CD4-positive, alpha-beta T cell treated with Interleukin-17A for 1 hour (primary cell): Measurements from ENCODE around the gene ZXDC.

Source experiments
- DNase-seq: peaks from one replicate; pipeline ENCODE4 v3.0.0-alpha.2; 2020

ZXDC gene

DNA sequence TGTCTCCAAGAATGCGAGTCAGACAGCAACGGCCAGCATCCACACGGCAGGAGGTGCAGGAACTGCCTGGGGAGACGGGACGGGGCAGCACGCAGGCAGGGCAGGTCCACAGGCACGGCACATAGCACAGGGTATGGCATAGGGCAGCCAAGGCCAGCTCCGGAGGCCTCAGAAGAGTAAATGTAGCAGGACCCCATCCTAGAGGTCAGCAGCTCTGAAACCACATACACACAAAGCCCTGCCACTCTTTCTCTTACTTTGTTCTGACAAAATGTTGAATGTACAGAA, 26.9 kb downstream of the ZXDC start:
- DNase-seq = no peak

DNA sequence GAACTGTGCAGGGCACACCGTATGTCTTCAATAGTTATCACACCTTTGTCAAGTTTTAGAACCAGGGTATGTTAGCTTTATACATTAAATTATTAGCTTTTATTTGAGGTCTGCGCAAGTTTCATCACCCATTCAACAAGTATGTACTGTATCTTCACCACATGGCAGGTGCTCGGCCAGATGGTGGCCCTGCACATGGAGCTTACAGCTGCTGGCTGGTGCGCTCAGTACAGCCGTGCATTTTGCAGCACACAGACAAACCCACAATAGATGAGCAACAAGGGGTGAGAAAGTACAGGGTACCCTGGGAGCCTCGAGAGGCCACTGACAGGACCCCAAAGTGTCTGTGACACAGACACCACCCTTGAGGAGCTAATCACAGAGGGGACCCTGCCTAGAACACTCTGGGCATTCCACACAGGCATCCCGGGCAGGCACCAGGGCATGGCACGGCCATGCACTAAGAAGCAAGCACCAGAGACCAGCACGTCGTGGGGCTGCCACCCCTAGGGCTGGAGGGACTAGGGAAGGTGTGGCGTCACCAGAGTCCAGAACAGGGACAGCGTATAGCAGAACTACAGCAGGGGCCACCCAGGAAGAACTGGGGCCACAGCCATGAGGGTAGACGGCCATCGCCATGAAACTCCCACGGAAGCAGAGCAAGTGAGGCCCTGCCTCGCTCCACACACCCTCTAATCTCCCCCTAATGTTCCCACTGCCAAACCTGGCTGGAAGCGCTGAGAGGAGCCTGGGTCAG, 27.4 kb downstream of the ZXDC start:
- DNase-seq = no peak

DNA sequence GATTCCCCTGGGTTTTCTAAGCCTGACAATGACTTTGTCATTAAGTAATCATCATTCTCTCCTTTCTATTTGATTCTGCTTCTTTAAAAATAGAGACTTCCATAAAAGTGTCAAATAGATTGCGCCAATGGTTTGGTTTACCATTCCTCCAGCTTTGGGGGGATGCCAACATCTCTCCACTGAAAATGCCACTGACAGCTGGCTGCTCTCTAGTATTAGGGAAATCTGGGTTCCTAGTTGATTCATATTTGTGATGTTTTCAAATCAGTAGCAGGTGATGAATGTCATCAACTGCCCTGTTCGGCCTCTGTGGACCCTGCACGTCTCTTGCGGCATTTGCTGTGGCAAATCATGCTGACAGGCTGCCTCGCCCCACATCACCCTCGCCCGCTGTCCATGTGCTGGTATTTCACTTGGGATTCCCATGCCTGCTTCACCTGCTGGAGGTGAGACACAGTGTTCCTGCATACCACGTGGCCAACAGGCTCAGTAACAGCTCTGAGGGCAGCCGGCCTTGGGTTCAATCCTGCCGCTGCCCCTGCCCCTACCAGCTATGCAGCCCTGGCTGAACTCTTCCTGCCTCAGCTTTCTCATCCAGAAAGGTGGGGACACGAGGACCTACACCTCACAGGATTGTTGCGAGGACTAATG, 28.1 kb downstream of the ZXDC start:
- no peak for DNase-seq

DNA sequence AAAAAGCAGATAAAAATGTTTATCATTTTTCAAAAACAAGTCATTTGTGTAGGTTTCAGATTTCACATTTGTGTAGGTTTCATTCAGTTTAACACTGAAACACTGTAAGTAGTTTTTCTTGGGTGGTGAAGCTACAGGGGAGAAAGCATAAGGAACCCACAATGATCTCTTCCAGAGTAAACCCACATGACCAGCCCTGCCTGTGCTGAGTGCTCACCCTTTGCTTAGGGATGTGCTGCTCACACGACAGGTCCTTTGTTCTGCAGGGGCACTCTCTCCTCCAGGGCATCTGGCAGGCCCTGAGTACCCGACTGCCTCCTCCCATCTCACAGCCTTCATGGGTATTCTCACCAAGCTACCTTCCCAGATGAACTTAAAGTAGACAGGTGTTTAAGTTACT, 28.9 kb downstream of the ZXDC start:
- no peak for DNase-seq

DNA sequence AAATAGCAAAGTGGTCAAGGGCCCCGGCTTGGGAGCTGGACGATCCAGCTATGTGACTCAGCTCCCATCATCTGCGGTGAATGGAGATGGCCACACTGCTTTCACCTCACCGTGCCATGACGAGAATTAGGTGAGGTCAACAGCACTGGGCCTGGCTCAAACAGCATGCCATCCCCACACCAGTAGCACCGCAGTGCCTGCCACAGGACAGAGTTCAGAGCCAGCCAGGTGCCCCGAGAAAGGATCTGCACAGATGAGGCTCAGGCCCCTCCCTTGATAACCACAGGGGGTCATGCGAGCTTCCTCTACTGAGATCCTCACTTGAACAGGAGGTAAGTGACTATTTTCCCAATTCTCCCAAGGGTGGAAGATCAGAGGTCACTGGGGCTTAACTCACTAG, 29.4 kb downstream of the ZXDC start:
- no peak for DNase-seq

DNA sequence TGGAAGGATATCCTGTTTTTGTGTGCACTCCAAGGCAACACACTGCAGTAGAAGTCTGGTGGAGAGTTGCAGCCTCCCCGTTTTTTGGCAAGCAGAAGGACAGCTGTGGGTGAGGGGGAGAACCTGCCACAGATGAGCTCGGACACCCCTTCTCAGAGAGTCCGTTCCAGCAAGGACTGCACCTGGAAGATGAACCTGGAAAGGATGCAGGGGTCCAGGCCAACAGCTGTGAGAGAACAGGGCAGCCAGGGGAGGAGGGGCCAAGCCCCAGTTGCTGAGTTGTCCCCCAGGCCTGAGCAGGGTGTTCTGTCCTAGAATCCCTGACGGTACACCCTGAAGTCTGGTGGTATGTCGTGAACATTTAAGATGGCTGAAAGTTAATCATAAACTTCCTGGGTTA, 30.2 kb downstream of the ZXDC start:
- DNase-seq = no peak

DNA sequence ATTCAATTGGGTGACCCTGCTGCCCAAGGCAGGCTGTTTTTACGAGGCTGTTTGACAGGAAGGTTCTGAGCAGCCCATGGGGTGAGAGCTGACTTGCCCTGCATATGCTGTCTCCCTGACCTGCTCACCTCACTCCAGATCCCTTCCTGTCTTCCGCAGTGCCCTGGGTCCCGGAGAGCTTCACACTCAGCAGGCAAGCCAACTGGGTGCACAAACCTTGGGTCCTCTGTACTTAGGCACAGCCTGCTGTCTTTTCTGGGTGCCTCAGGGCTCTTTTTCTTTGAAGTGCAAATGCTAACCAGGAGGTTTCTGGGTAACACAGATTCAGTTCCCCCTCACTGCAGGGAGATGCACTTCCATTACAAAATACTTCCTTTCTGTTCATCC, 32.8 kb downstream of the ZXDC start:
- no peak for DNase-seq

DNA sequence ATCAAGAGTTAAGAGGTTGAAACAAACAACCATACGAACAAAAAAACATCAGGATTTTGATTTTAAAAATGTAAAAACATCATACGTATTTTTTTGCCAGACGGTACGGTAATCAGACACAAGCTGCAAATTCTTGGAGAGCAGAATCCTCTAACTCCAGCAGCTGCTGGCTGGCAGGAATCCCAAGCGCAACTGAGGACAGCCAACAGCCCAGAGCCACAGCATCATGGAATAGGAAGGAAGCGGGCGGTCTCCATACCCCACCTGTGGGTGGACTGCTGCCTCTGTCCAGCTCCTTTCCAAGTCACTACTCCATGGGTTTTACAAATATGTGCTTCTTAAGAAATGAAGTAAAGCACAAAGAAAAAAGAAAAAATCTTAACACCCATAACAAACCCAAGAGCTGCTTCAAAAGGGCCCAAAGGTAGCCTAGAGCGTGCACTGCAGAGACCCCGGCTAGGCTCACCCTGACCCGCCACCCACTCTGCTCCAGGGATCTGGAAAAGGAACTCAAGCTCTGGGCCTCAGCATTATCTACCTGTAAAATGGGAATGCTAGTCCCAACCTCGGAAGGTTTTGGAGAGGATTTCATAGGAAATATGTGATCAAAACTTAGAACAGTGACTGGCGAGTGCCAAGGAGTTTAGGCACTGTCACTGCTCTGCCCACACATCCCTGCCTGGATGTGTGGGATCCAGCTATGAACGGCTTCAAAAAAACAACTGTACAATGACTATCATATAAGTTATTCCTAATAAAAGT, 33.4 kb downstream of the ZXDC start:
- DNase-seq = no peak

DNA sequence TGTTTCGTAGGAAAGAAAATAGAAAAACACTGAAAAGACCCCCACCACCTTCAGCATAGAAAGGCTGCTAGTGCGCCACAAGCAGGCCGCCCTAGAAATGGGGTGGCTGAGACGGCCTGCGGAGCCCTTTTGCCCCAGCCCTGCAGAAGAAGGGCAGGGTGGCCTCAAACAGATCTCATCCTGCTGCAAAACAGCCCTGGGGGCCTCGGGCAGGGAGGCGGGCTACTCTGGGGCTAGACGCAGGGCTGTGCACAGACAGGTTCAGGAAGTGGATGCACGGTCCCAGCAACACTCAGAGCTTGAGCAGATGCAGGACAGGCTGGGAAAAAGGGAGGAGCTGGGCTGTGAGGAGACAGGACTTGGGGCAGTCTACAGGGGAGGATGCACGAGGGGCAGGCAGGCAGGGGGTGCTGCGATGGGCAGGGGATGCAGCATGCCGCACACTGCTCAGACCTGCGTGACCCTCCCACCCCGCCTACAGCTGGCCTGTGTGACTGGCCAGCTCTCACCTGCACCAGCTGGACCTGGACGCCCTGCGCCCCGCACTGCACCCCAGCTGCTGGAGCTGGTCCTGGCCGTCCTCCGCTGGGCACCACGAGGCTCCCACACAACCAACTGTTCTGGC, 34.3 kb downstream of the ZXDC start:
- DNase-seq = no peak

DNA sequence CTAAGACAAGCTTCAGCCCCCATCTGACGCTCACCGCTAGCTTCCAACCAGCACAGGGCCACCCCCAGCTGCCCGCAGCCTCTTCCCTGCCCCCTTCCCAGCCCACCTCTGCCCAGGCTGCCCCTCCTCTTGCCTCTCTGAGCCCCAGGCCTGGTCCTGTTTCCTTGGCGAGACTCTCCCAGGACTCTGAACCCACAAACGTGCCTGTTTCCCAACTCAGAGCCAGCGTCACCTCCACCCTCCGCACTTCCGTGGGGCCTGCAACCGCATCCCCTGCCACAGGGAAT, 35.0 kb downstream of the ZXDC start:
- DNase-seq = no peak

DNA sequence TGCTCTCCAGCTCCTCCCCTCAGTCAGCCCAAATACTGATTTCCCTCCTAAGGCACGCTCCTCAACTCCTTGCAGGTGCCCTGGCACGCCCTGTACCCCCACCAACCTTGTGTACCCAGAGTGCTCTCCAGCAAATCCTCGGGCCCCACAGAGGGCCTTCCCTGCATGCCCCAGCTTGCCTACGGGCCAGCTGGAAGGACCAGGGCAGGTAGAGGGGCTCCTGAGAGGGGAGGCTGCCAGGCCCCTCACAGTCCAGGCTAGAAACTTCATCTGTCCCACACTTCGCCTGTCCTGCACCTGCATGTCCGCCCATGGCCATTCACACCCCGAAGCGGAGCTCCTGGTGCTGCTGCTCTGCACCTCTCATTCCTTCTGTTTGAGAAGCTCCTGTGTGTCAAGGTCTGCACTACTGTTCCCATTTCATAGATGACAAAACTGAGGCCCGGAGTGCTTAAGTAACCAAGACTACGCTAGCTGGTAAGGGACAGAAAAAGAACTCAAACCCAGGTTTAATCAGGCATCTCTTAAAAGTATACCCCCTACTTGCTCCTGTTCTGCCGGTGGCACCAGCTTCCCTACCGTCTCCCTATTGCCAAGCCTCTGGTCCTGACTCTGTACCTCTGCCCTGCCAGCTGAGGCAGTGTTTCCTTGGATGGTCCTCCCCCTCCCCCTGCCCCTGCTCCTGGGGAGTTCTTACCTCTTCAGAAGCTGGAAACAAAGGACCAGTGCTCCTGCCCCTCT, 35.6 kb downstream of the ZXDC start:
- no peak for DNase-seq

DNA sequence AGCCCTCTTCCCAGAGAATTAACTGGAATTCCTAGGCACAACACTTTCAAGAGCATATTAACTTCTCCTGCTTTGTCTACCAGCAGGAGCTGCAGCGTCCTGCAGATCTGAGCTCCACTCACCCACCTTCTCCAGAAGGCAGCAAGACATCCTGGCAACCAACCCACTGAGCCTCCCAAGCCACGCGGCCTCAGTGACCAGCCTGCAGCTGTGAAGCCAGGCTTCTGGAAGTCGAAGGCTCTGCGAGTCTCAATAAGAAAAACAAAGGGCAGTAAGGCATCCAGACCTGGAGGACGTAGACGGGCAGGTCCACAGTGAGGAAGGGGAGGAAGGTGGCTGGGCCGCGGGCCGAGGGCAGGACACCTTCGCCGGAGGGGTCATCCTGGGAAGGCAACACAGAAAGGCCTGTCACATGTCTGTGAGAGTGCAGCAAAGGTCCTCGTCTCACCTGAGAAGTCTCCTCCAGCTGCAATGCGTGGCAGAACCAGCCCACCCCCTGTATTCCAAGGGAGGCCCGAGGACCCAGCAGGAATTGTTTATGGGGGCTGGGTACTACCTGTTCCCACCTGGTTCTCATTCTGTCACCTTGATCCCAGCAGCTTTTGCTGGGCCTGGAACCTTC, 36.2 kb downstream of the ZXDC start:
- DNase-seq = no peak

DNA sequence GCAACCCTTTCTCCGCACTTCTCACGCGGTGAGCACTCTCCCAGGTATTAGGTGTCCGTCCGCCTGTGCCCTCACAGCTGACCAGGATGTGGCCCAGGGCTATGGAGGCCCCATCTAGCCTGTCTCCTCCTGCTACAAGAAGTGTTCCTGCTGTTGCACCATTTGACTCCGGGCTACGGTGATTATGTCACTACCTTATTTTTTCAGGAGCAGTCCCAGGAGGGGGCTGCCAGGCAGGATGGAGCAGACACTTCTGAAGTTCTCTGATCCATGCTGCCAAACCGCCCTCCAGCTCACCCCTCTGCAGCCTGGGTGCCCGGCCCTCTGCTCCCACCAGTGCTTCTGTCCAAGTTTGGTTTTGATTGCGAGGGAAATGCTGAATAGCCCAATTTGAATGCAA, 36.9 kb downstream of the ZXDC start:
- DNase-seq = no peak

DNA sequence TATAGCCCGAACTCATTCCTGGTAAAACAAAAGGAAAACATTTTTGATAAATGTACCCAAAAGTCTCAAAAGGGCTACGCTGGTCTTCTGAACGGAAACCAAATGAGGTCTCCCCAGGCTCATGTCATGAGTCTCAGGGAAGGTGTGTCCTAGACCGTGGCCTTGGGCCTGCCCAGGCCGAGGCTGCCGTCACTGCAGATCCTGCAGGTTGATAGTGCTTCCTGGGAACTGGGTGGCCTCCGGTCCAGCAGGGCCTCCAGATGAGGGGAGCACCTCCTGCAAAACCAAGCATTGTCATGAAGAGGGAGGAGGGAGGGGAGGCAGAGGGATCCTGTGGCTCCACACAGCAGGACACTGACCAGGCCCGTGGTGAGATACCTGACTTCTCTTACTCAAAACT, 37.5 kb downstream of the ZXDC start:
- no peak for DNase-seq

DNA sequence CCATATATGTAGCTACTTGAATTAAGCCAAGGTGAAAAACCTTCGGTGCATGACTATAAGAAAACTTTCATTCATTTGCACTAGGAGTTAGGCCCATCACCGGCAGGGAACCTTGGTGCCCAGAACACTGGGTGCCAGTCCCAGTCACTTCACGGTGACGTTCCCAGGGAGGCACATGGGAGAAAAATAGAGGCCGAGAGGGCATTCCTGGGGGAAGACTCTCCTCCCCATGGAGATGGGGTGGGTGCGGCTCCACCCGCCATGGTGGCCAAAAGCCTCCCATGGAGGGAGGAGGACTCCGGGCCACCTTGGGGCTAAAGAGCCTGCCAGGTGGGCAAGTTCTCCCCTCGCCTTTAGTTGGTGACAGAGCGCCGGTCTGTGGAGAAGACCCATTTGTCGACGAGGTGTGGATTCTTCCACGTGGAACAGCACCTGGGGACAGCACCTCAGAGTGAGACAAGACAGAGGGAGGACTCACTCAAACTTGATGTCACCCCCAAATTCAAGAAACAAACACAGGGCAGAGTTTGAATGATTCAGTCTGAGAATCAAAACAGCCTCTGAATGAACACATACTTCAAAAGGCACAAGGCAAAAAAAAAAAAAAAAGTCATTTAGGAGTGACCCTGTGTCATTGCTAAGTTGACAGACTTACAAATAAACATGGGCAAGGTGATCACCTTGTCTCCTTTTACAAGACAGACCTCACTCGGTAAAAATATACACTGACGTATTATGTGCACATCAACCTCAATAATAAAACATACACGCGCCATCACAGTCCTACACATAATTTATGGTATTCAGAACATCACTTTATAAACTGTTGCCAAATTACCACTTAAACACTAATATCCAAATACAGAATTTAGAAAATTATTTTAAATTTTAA, 38.6 kb downstream of the ZXDC start:
- DNase-seq = no peak

DNA sequence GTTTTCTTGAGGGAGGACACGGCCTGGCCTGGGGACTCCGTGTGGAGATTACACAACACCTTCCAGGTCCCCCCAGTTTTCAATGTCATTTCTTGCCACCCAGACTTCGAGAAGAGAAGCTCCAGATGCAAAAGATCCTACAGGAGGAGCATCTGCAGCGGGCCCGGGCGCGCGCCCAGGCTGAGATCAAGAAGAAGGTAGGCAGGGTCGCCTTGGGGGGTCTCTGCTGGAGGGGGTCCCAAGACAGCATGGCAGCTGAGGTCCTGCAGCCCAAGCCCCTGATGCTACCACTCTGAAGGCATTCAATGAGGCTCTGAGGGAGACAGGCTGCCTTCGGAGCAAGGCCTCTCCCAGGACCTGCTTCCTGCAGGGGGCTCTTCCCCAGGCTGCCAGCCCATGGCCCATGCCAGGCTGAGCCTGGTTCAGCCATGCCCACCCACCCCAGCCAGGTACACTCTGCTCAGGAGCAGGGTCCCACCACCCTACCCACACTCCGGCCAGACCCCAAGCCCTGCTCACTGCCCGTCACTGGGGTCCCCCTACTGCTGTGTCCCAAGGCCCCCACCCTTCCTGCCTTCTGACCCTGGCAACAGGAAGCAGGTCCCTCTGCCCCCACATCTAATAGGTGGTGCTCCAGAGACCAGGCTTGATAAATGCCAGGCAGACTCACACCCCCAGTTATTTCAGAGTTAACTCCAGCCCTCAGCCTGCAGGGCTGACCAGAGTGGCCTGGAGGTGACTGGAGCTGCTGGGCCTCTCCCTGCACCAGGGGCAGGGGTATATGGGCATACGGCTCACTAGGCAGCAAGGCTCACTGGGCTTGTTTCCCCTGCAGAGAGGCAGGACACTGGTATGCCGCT, 40.0 kb downstream of the ZXDC start:
- DNase-seq = no peak

DNA sequence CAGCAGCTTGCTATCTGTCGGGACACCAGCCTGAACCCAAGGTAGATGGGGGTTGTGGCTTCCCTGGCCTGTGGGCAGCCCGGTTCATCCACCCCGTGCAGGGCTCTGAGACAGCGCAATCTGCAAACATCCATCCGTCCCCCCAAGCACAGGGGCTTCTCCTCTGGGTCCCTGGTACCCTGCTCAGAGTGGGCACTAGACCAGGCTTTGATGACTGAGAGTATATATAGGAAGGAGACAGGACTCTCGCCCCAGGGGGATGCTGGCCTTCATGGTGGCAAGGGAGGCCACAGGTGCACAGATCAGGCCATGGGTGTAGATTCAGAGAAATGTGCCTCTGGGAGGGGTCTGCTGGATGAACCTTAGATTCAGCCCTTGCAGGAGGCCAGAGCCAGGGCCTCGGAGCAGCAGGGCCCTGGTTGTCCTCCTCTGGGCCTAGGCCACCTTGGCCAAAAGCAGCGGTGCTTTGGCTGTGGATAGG, 40.7 kb downstream of the ZXDC start:
- no peak for DNase-seq

DNA sequence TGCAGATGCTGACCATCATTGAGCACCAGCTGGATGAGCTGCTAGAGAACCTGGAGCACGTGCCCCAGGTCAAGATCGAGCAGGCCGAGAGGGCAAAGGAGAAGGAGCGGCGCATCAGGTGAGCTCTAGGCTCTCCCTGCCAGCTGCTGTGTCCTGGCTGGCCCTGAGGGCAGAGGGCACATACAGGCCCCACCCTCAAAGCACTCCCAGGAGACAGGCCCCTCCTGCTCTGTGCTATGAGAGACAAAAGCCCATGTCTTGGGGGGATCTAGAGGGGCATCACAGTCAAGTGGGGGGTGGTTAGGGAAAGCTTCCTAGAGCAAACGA, 41.5 kb downstream of the ZXDC start:
- DNase-seq = no peak

DNA sequence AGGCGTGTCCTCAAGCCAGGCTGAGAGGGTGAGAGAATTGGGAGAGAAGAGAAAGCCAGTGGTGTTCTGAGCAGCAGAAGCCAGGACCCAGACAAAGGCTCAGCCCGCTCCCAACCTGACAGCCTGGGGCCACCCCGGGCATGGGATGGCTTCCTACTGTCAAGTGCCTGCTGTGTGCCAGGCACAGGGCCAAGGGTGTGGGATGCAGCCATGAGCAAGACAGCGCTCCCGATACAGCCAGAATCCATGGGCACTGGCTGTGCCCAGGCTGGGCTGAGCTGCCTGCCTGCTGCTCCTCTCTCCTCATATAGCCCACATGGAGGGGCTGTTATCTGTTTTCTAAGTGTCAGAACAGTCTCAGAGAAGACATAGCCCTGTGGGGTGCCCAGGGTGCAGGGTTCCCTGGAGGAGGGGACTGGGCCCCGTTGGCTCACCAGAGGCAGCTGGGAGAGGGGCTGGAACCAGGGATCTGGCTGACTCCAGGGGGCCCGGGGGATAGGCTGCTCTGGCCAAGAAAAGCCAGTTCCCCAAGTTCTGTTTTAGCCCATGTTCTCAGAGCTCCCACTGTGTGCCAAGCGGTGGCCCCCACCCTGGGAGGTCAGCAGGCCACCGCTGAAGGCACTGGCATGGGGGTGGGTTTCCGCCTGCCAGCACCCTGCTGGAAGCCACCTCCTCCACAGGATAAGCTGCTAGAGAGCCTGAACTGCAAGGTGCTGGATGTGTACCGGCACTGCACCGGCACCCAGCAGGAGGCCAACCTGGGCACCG, 42.0 kb downstream of the ZXDC start:
- DNase-seq = no peak

DNA sequence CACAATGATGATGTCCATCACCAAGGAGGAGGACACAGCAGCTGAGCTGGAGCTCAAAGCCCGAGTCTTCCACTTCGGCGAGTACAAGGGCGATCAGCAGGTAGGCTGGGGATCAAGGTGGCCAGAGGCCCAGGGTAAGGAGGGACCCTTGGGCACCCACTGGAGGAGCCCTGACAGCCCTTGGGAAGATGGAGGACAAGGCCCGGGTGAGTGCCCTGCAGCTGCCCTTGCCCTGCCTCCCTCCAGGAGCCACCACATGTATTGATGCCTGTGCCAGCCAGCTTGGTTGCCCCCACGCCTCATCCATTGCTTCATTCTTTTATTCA, 42.6 kb downstream of the ZXDC start:
- DNase-seq = no peak
